ENCODE measurements around the gene UQCRQ.

GRCh38 chr5:132883261-132883834, 16.9 kb downstream of the UQCRQ start:
- TF ChIP-seq CTCF (IDR thresholded peaks at IDR 0.05) (peak; percentile 69), ZC3H11A (IDR thresholded peaks at IDR 0.05) (no peak), EP300 (IDR thresholded peaks at IDR 0.05) (no peak), POLR2A (IDR thresholded peaks at IDR 0.05; ENCODE audit: low read length) (no peak), MAFK (IDR thresholded peaks at IDR 0.05; ENCODE audit: partially characterized antibody) (no peak), NPAS2 (CRISPR knock-in tag; IDR thresholded peaks at IDR 0.05; ENCODE audit: borderline replicate concordance) (no peak)

Measured in A549 (cell line).